Tibial nerve (tissue), 4 donors: Measurements from ENCODE around the gene NPHP4. TPM values are rescaled to one million over a fixed set of nuclear protein-coding genes. Genes with fewer than 3 reads are reported as not detected.
A peak's percentile ranks its signal among the peaks of the same experiment; 100 is the strongest.

Experiments
- DNase-seq, 2 donors: peaks; one replicate each; pipeline ENCODE4 v3.0.0-alpha.2; 2019; ENCODE audit warnings: low spot score in 2 of 2
- H3K27ac ChIP-seq, 4 donors: fragments of 200-600 bp; sonication (generic) in 3 of 4; one replicate each; pipeline ENCODE4 v1.5.1; 2017 to 2019; ENCODE audit warnings: mild to moderate bottlenecking in 1 of 4
- H3K27me3 ChIP-seq, 2 donors: fragments of 200-600 bp; sonication (generic) in 1 of 2; one replicate each; pipeline versions ENCODE4 v1.5.1 to v1.6.0; 2017 to 2019
- H3K36me3 ChIP-seq, 3 donors: fragments of 200-600 bp; sonication (generic); one replicate each; pipeline ENCODE4 v1.5.1; 2018 to 2019
- H3K4me1 ChIP-seq, 4 donors: fragments of 200-600 bp; sonication (generic) in 3 of 4; one replicate each; pipeline ENCODE4 v1.5.1; 2017 to 2019
- H3K4me3 ChIP-seq, 4 donors: fragments of 200-600 bp; sonication (generic) in 3 of 4; one replicate each; pipeline ENCODE4 v1.5.1; 2017 to 2019; ENCODE audit warnings: mild to moderate bottlenecking in 1 of 4, moderate library complexity in 1 of 4
- H3K9me3 ChIP-seq, 4 donors: fragments of 200-600 bp; sonication (generic) in 3 of 4; one replicate each; pipeline ENCODE4 v1.5.1; 2017 to 2019
- CTCF ChIP-seq, 5 experiments: fragments of 200-600 bp in 3 of 5; fragments of 450-650 bp in 2 of 5; sonication (generic) in 3 of 5; IDR thresholded peaks; one replicate each; pipeline ENCODE4 v1.5.1; 2016 to 2019; ENCODE audit warnings: antibody characterized with exemption in 5 of 5, mild to moderate bottlenecking in 3 of 5, moderate library complexity in 2 of 5
- EP300 ChIP-seq, 2 donors: sonication (generic); formaldehyde crosslinking; IDR thresholded peaks; one replicate each; pipeline ENCODE4 v1.6.1; 2017; ENCODE audit warnings: antibody characterized with exemption in 2 of 2, mild to moderate bottlenecking in 1 of 2
- POLR2A ChIP-seq, 2 donors: fragments of 450-650 bp; IDR thresholded peaks; one replicate each; pipeline ENCODE4 v1.6.1; 2017; ENCODE audit warnings: antibody characterized with exemption in 2 of 2, mild to moderate bottlenecking in 2 of 2, moderate library complexity in 2 of 2
- WGBS, 2 donors: methylation state at CpG; one replicate each; pipeline ENCODE4 v1.1.5; 2018; 5-methylcytosine and 5-hydroxymethylcytosine counted together
- total RNA-seq, 4 donors: library from RNA; depleted of rRNA; stranded (reverse); fragments of >200 nt; gene quantifications; one replicate each; pipeline ENCODE4 v1.1.0, GENCODE V29; 2016

NPHP4 gene
- total RNA-seq, 4 donors from 2014 or later: 14.7 to 34.5 (median 28.0) TPM

GRCh38 chr1:5917281-5917590 lies 75.0 kb downstream of the NPHP4 start:
- peaks cover 0 to 5% (median 0%) of the 10 kb centered on the region in 3 donors for H3K36me3 ChIP-seq
- no peaks in the 10 kb centered on the region for H3K9me3 ChIP-seq
- no peak overlapping the region for H3K27ac ChIP-seq
- no peak overlapping the region for H3K4me3 ChIP-seq
- DNase-seq: no peak
- H3K27me3 ChIP-seq: no peaks in the 10 kb centered on the region
- WGBS, 2 donors: 81 to 87% methylated on average over 3 of the region's 3 CpGs
- H3K4me1 ChIP-seq: peaks cover 0 to 29% (median 4%) of the 10 kb centered on the region in 4 donors
- TF ChIP-seq CTCF (IDR thresholded peaks at IDR 0.05) (no peak), EP300 (IDR thresholded peaks at IDR 0.05) (no peak)

- Histone ChIP-seq H3K36me3 (peaks cover 0 to 7% (median 0%) of the 10 kb centered on the region in 3 donors), H3K4me1 (peaks cover 0 to 29% (median 4%) of the 10 kb centered on the region in 4 donors), H3K9me3 (no peaks in the 10 kb centered on the region), H3K27me3 (no peaks in the 10 kb centered on the region), H3K4me3 (no peak overlapping the region), H3K27ac (peak overlapping the region in 2 of 4 donors; percentile 48 to 53)
- TF ChIP-seq POLR2A (IDR thresholded peaks at IDR 0.05) (no peak), CTCF (IDR thresholded peaks at IDR 0.05) (no peak), EP300 (IDR thresholded peaks at IDR 0.05) (no peak)
- WGBS, 2 donors: 84 to 88% methylated on average over 10 of the region's 10 CpGs
- no peak for DNase-seq
Observed at GRCh38 chr1:5916572-5917280, 75.5 kb downstream of the NPHP4 start.

GRCh38 chr1:5915587-5916571 lies 76.3 kb downstream of the NPHP4 start:
- 21 to 26% methylated on average over 11 of the region's 11 CpGs for WGBS, 2 donors
- Histone ChIP-seq H3K27me3 (no peaks in the 10 kb centered on the region), H3K27ac (peak overlapping the region in 3 of 4 donors; percentile 20 to 70 (median 53)), H3K9me3 (no peaks in the 10 kb centered on the region), H3K4me1 (peaks cover 0 to 29% (median 4%) of the 10 kb centered on the region in 4 donors), H3K4me3 (no peak overlapping the region), H3K36me3 (peaks cover 0 to 11% (median 0%) of the 10 kb centered on the region in 3 donors)
- TF ChIP-seq CTCF (IDR thresholded peaks at IDR 0.05) (peak; percentile 53 to 71 (median 67)), POLR2A (IDR thresholded peaks at IDR 0.05) (no peak)
- peak in 1 of 2 donors; percentile 38 for DNase-seq

GRCh38 chr1:5914676-5915365 lies 77.4 kb downstream of the NPHP4 start:
- no peaks in the 10 kb centered on the region for H3K27me3 ChIP-seq
- no peak overlapping the region for H3K4me3 ChIP-seq
- TF ChIP-seq CTCF (IDR thresholded peaks at IDR 0.05) (no peak), POLR2A (IDR thresholded peaks at IDR 0.05) (no peak), EP300 (IDR thresholded peaks at IDR 0.05) (no peak)
- WGBS, 2 donors: 73 to 81% methylated on average over 14 of the region's 14 CpGs
- DNase-seq: no peak
- no peaks in the 10 kb centered on the region for H3K9me3 ChIP-seq
- H3K4me1 ChIP-seq: peaks cover 0 to 29% (median 4%) of the 10 kb centered on the region in 4 donors
- H3K27ac ChIP-seq: peak overlapping the region in 2 of 4 donors; percentile 53 to 70
- H3K36me3 ChIP-seq: peaks cover 0 to 9% (median 0%) of the 10 kb centered on the region in 3 donors
